ENCODE measurements around the gene FOXO3B. TPM values are rescaled to one million over a fixed set of nuclear protein-coding genes. Genes with fewer than 3 reads are reported as not detected.
"Not testable (repeated sequence)": the region's sequence is repeated elsewhere in the genome, so short reads cannot be mapped to it uniquely, and the experiment has no call there.

Gene FOXO3B
- total RNA-seq, 1 donor from 2014 or later: 4.0 TPM

GRCh38 chr17:18650094-18650493 is 32.0 kb downstream of the FOXO3B start:
- intact Hi-C loops (cut with micrococcal nuclease): not testable (repeated sequence)

GRCh38 chr17:18644291-18644690 is 37.8 kb downstream of the FOXO3B start, which contains the start of gene TBC1D28:
Gene TBC1D28 (minus strand): TSS chr17:18644391. CDS start chr17:18641352, 3,039 bp downstream.
- intact Hi-C loops (cut with micrococcal nuclease): not testable (repeated sequence)

GRCh38 chr17:18643124-18643523 is 39.0 kb downstream of the FOXO3B start:
- intact Hi-C loops (cut with micrococcal nuclease): not testable (repeated sequence)

- intact Hi-C loops (cut with micrococcal nuclease): not testable (repeated sequence)
These were observed 43.8 kb downstream of the FOXO3B start for GRCh38 chr17:18638357-18638756.

GRCh38 chr17:18636237-18636636 is 45.9 kb downstream of the FOXO3B start:
- intact Hi-C loops (cut with micrococcal nuclease): not testable (repeated sequence)

GRCh38 chr17:18635773-18636172 is 46.3 kb downstream of the FOXO3B start:
- intact Hi-C loops (cut with micrococcal nuclease): not testable (repeated sequence)

GRCh38 chr17:18634550-18635263 is 47.4 kb downstream of the FOXO3B start:
- intact Hi-C loops (cut with micrococcal nuclease): not testable (repeated sequence)

Other genes starting within 250 kb of the FOXO3B start
- 5.8 and 6.3 TPM in 2 replicates for gene LGALS9C, start 205.5 kb downstream of the FOXO3B start, total RNA-seq
- not detected in 2 replicates for gene TBC1D28, start 37.9 kb downstream of the FOXO3B start, total RNA-seq
- not detected in 2 replicates for gene FBXW10, start 61.7 kb upstream of the FOXO3B start, total RNA-seq
- 30.3 and 32.4 TPM in 2 replicates for gene TVP23B, start 98.9 kb upstream of the FOXO3B start, total RNA-seq
- gene PRPSAP2, start 175.8 kb upstream of the FOXO3B start, total RNA-seq: 58.6 and 59.8 TPM in 2 replicates

Measured in T-helper 2 cell treated with Interferon-gamma antibody and Interleukin-4, amounts not matched to agents 100 ng/mL and 5 ng/mL, for 36 hours (primary cell).